B cell (primary cell): ENCODE measurements around the gene NPC1. TPM values are rescaled to one million over a fixed set of nuclear protein-coding genes. Genes with fewer than 3 reads are reported as not detected.

Experiments used
- ATAC-seq: fragments of 200-7000 bp; cut with Tn5 transposase; one replicate; pipeline ENCODE4 v1.10.0; 2021; ENCODE audit warnings: low read depth, mild to moderate bottlenecking, moderate number of reproducible peaks, moderate library complexity
- CTCF ChIA-PET: fragments of 350-600 bp; sonication (Branson Sonifier 250); formaldehyde crosslinking; loops from one replicate; lab custom pipeline; 2021; ENCODE audit warnings: antibody characterized with exemption, inconsistent platforms; lab: Charles Lee
- POLR2A ChIA-PET: fragments of 350-600 bp; sonication (Branson Sonifier 250); formaldehyde crosslinking; loops from one replicate; lab custom pipeline; 2021; ENCODE audit warnings: antibody characterized with exemption; lab: Charles Lee
- DNase-seq: peaks from one replicate; pipeline ENCODE4 v3.0.0; 2013
- H2AFZ ChIP-seq: 2 replicates; pipeline ENCODE4 v1.6.1; 2012; ENCODE audit warnings: mild to moderate bottlenecking, low read depth, low read length; ENCODE audit not compliant: insufficient read depth, poor library complexity, severe bottlenecking
- H3K27ac ChIP-seq, 2 donors: 1 replicate in 1 of 2; 2 replicates in 1 of 2; pipeline ENCODE4 v1.5.1; 2012 to 2013; ENCODE audit warnings: low read length in 2 of 2, mild to moderate bottlenecking in 2 of 2, moderate library complexity in 1 of 2
- H3K27me3 ChIP-seq, 4 experiments: fragments of 200-600 bp in 1 of 4; sonication (generic) in 1 of 4; replicated peaks in 1 of 4; 1 replicate in 2 of 4; 2 replicates in 2 of 4; pipeline versions ENCODE4 v1.6.1 to v1.7.0; 2013 to 2016; ENCODE audit warnings: low read length in 3 of 4, mild to moderate bottlenecking in 2 of 4, mixed read lengths in 1 of 4, moderate library complexity in 1 of 4; ENCODE audit not compliant: insufficient read depth in 4 of 4, control insufficient read depth in 3 of 4; ENCODE audit errors: control extremely low read depth in 1 of 4
- H3K36me3 ChIP-seq, 2 experiments: replicated peaks in 1 of 2; 1 replicate in 1 of 2; 2 replicates in 1 of 2; pipeline versions ENCODE4 v1.6.1 to v1.7.1; 2013; ENCODE audit warnings: low read length in 1 of 2; ENCODE audit not compliant: insufficient read depth in 2 of 2, control insufficient read depth in 1 of 2; ENCODE audit errors: control extremely low read depth in 1 of 2, extremely low read depth in 1 of 2
- H3K4me1 ChIP-seq, 2 donors: fragments of 200-600 bp in 1 of 2; sonication (generic) in 1 of 2; 1 replicate in 1 of 2; 2 replicates in 1 of 2; pipeline versions ENCODE4 v1.5.1 to v1.6.1; 2013 to 2017; ENCODE audit warnings: low read length in 2 of 2; ENCODE audit not compliant: control insufficient read depth in 2 of 2, insufficient read depth in 2 of 2
- H3K4me2 ChIP-seq: replicated peaks from 2 replicates; pipeline ENCODE3; 2012; ENCODE audit warnings: mild to moderate bottlenecking, low read depth, low read length; ENCODE audit not compliant: poor library complexity, severe bottlenecking
- H3K4me3 ChIP-seq, 5 experiments: fragments of 200-600 bp in 1 of 5; sonication (generic) in 1 of 5; 1 replicate in 3 of 5; 2 replicates in 2 of 5; pipeline versions ENCODE4 v1.5.1 to v1.7.0; 2011 to 2016; ENCODE audit warnings: low read length in 4 of 5, mild to moderate bottlenecking in 4 of 5, low read depth in 2 of 5, control low read depth in 1 of 5, moderate library complexity in 1 of 5; ENCODE audit not compliant: insufficient read depth in 1 of 5; ENCODE audit errors: control extremely low read depth in 1 of 5, extremely low read depth in 1 of 5
- H3K79me2 ChIP-seq: fragments of 200-600 bp; sonication (generic); one replicate; pipeline ENCODE4 v1.6.0; 2016; ENCODE audit warnings: low read length; ENCODE audit not compliant: control insufficient read depth, insufficient read depth
- H3K9ac ChIP-seq: fragments of 200-600 bp; sonication (generic); 2 replicates; pipeline ENCODE4 v1.6.1; 2017; ENCODE audit warnings: mild to moderate bottlenecking, low read length, moderate library complexity
- H3K9me3 ChIP-seq, 3 donors: one replicate each; pipeline versions ENCODE4 v1.6.1 to v1.7.1; 2013; ENCODE audit warnings: low read length in 2 of 3; ENCODE audit not compliant: control insufficient read depth in 2 of 3, insufficient read depth in 1 of 3; ENCODE audit errors: control extremely low read depth in 1 of 3
- H4K20me1 ChIP-seq: 2 replicates; pipeline ENCODE4 v1.6.0; 2012; ENCODE audit warnings: mild to moderate bottlenecking, low read length; ENCODE audit not compliant: insufficient read depth, control insufficient read depth, poor library complexity, severe bottlenecking
- H3K27ac Mint-ChIP-seq: one replicate; pipeline ENCODE4 v1.8.0; 2021; ENCODE audit warnings: mixed read lengths
- H3K27me3 Mint-ChIP-seq: one replicate; pipeline ENCODE4 v1.8.0; 2021; ENCODE audit warnings: mixed read lengths
- H3K4me1 Mint-ChIP-seq: one replicate; pipeline ENCODE4 v1.8.0; 2021; ENCODE audit warnings: mixed read lengths
- H3K4me3 Mint-ChIP-seq: one replicate; pipeline ENCODE4 v1.8.0; 2021; ENCODE audit warnings: mixed read lengths
- H3K9me3 Mint-ChIP-seq: one replicate; pipeline ENCODE4 v1.8.0; 2022; ENCODE audit warnings: mixed read lengths; ENCODE audit not compliant: insufficient read depth
- CTCF ChIP-seq: fragments of 200-600 bp; IDR thresholded peaks from one replicate; pipeline ENCODE4 v1.8.0; 2022; ENCODE audit warnings: antibody characterized with exemption, mild to moderate bottlenecking
- EZH2 ChIP-seq: IDR thresholded peaks from 2 replicates; pipeline ENCODE4 v1.6.1; 2012; ENCODE audit warnings: borderline replicate concordance, low read depth, mild to moderate bottlenecking, moderate library complexity, low read length; ENCODE audit not compliant: insufficient read depth, poor library complexity, severe bottlenecking
- WGBS: methylation state at CpG from one replicate; pipeline ENCODE4 v1.1.5; 2013; ENCODE audit warnings: missing lambda C conversion rate; ENCODE audit not compliant: insufficient coverage; 5-methylcytosine and 5-hydroxymethylcytosine counted together
- intact Hi-C: fragments of 100-400 bp; cut with micrococcal nuclease; formaldehyde crosslinking; loops from one replicate; pipeline ENCODE4 v1.10.0; 2022
- polyA plus RNA-seq: library from polyadenylated mRNA; depleted of rRNA; stranded (reverse); fragments of >200 nt; gene quantifications from 2 replicates; pipeline ENCODE4 v1.2.3, GENCODE V29; 2012
- total RNA-seq, 2 donors: library from RNA; stranded (reverse); fragments of 120-200 nt in 1 of 2; gene quantifications; 1 replicate in 1 of 2; 2 replicates in 1 of 2; pipeline versions ENCODE4 v1.2.3 to v1.2.4, GENCODE V29; 2013 to 2022

Gene NPC1
- total and polyA plus RNA-seq, 2 donors (not counting 1 experiment from before 2014, with no cell fraction given) = 17.5 to 44.4 TPM

- Mint-ChIP-seq H3K9me3 (no peaks in the 10 kb centered on the region), H3K4me1 (peaks cover 2% of the 10 kb centered on the region), H3K27me3 (no peaks in the 10 kb centered on the region), H3K4me3 (no peak overlapping the region), H3K27ac (no peak overlapping the region)
- ATAC-seq = no peak
- H4K20me1 ChIP-seq = no peaks in the 10 kb centered on the region
- no peak overlapping the region for H3K9ac ChIP-seq
- no peak overlapping the region for H3K4me2 ChIP-seq
- 93% methylated on average over 2 of the region's 3 CpGs for WGBS
- H3K9me3 ChIP-seq = no peaks in the 10 kb centered on the region
- ChIA-PET CTCF (interaction anchor here (1.2 kb wide), 1 partner anchor 25 kb away, joined by 4 read pairs; no protein-coding TSS in a partner anchor), POLR2A (interaction anchor here (0.6 kb wide), 1 partner anchor 62 kb away, joined by 3 read pairs; no protein-coding TSS in a partner anchor)
- no peak overlapping the region for H3K27ac ChIP-seq
- H3K79me2 ChIP-seq = no peaks in the 10 kb centered on the region
- peaks cover 5 to 62% of the 10 kb centered on the region in 2 experiments for H3K36me3 ChIP-seq
- no peak for TF ChIP-seq EZH2
- TF ChIP-seq CTCF = no peak
- H3K27me3 ChIP-seq = no peaks in the 10 kb centered on the region
- intact Hi-C loops = no loop called here
- no peak overlapping the region for H3K4me3 ChIP-seq
- no peak overlapping the region for H2AFZ ChIP-seq
- H3K4me1 ChIP-seq = peaks cover 2% of the 10 kb centered on the region in 2 donors
- DNase-seq = no peak
These were observed 39.0 kb downstream of the NPC1 start for GRCh38 chr18:23547306-23547705.

- intact Hi-C loops = no loop called here
- no peak overlapping the region for H3K27ac Mint-ChIP-seq
- Histone ChIP-seq H3K36me3 (peaks cover 5 to 46% of the 10 kb centered on the region in 2 experiments), H3K27ac (no peak overlapping the region), H4K20me1 (peaks cover 3% of the 10 kb centered on the region), H3K4me3 (no peak overlapping the region), H3K27me3 (no peaks in the 10 kb centered on the region), H3K9me3 (no peaks in the 10 kb centered on the region), H2AFZ (no peak overlapping the region), H3K4me1 (peaks cover 17 to 22% of the 10 kb centered on the region in 2 donors), H3K4me2 (no peak overlapping the region), H3K9ac (no peak overlapping the region), H3K79me2 (no peaks in the 10 kb centered on the region)
- TF ChIP-seq CTCF (no peak), EZH2 (no peak)
- ATAC-seq (no peak), DNase-seq (no peak)
- CTCF ChIA-PET = interaction anchor here (0.5 kb wide), 1 partner anchor 50 kb away, joined by 5 read pairs; no protein-coding TSS in a partner anchor
- POLR2A ChIA-PET = no interaction called here
- no peaks in the 10 kb centered on the region for H3K9me3 Mint-ChIP-seq
- peaks cover 19% of the 10 kb centered on the region for H3K4me1 Mint-ChIP-seq
- WGBS = 94% methylated on average over 2 of the region's 13 CpGs
- no peaks in the 10 kb centered on the region for H3K27me3 Mint-ChIP-seq
- H3K4me3 Mint-ChIP-seq = no peak overlapping the region
These were observed 41.0 kb downstream of the NPC1 start for GRCh38 chr18:23545247-23545789.
